Type B pancreatic cell (in vitro differentiated cells): Measurements from ENCODE around the gene KIR3DL2. TPM values are rescaled to one million over a fixed set of nuclear protein-coding genes. Genes with fewer than 3 reads are reported as not detected.
"Not testable (repeated sequence)": the region's sequence is repeated elsewhere in the genome, so short reads cannot be mapped to it uniquely, and the experiment has no call there.

Experiments
- DNase-seq: peaks from one replicate; pipeline ENCODE4 v3.0.0; 2021; ENCODE audit warnings: mixed read lengths; ENCODE audit not compliant: unreplicated experiment; ENCODE audit errors: extremely low spot score
- H3K27ac Mint-ChIP-seq: 2 replicates; pipeline ENCODE4 v1.8.0; 2021; ENCODE audit warnings: mild to moderate bottlenecking, mixed read lengths
- H3K27me3 Mint-ChIP-seq: 2 replicates; pipeline ENCODE4 v1.8.0; 2021; ENCODE audit warnings: mixed read lengths
- H3K36me3 Mint-ChIP-seq: 2 replicates; pipeline ENCODE4 v1.8.0; 2021; ENCODE audit warnings: mixed read lengths
- H3K4me1 Mint-ChIP-seq: one replicate; pipeline ENCODE4 v1.8.0; 2021; ENCODE audit warnings: mixed read lengths; ENCODE audit not compliant: unreplicated experiment
- H3K4me3 Mint-ChIP-seq: 2 replicates; pipeline ENCODE4 v1.8.0; 2021; ENCODE audit warnings: mild to moderate bottlenecking, mixed read lengths
- H3K9me3 Mint-ChIP-seq: 2 replicates; pipeline ENCODE4 v1.8.0; 2021; ENCODE audit warnings: mixed read lengths
- CTCF ChIP-seq: fragments of 200-600 bp; sonication (generic); conservative IDR thresholded peaks from 2 replicates; pipeline ENCODE4 v1.5.0; 2021; ENCODE audit warnings: antibody characterized with exemption, mild to moderate bottlenecking
- total RNA-seq: library from RNA; stranded (reverse); gene quantifications from 2 replicates; pipeline ENCODE4 v1.2.1, GENCODE V29; 2021; ENCODE audit warnings: low replicate concordance

KIR3DL2 gene
- total RNA-seq, 1 donor from 2014 or later: not detected

- DNase-seq: no peak
- Mint-ChIP-seq H3K4me3 (no peak overlapping the region), H3K27ac (no peak overlapping the region), H3K4me1 (no peaks in the 10 kb centered on the region), H3K27me3 (no peaks in the 10 kb centered on the region), H3K36me3 (no peaks in the 10 kb centered on the region), H3K9me3 (peaks cover 23% of the 10 kb centered on the region)
- TF ChIP-seq CTCF: no peak
Observed at GRCh38 chr19:54817670-54818536, 32.3 kb upstream of the KIR3DL2 start.

GRCh38 chr19:54824416-54824815 lies 25.8 kb upstream of the KIR3DL2 start:
- DNase-seq, H3K9me3 Mint-ChIP-seq, H3K27me3 Mint-ChIP-seq, H3K4me3 Mint-ChIP-seq, H3K27ac Mint-ChIP-seq, H3K4me1 Mint-ChIP-seq, H3K36me3 Mint-ChIP-seq: not testable (repeated sequence)

GRCh38 chr19:54825326-54825725 lies 24.9 kb upstream of the KIR3DL2 start:
- not testable (repeated sequence) for H3K4me1 Mint-ChIP-seq, H3K27me3 Mint-ChIP-seq, H3K36me3 Mint-ChIP-seq, DNase-seq, H3K4me3 Mint-ChIP-seq, H3K9me3 Mint-ChIP-seq, H3K27ac Mint-ChIP-seq

GRCh38 chr19:54828064-54828463 lies 22.2 kb upstream of the KIR3DL2 start:
- not testable (repeated sequence) for H3K36me3 Mint-ChIP-seq, H3K4me1 Mint-ChIP-seq, H3K9me3 Mint-ChIP-seq, H3K27me3 Mint-ChIP-seq, H3K27ac Mint-ChIP-seq, DNase-seq, H3K4me3 Mint-ChIP-seq

GRCh38 chr19:54832496-54832895 lies 17.7 kb upstream of the KIR3DL2 start, which contains the start of gene KIR2DS4:
Gene KIR2DS4 (plus strand): TSS chr19:54832676.
- DNase-seq, H3K27me3 Mint-ChIP-seq, H3K9me3 Mint-ChIP-seq, H3K4me3 Mint-ChIP-seq, H3K27ac Mint-ChIP-seq, H3K36me3 Mint-ChIP-seq, H3K4me1 Mint-ChIP-seq: not testable (repeated sequence)

- not testable (repeated sequence) for DNase-seq, H3K27me3 Mint-ChIP-seq, H3K9me3 Mint-ChIP-seq, H3K4me3 Mint-ChIP-seq, H3K27ac Mint-ChIP-seq, H3K4me1 Mint-ChIP-seq, H3K36me3 Mint-ChIP-seq
Observed at GRCh38 chr19:54835126-54835525, 15.1 kb upstream of the KIR3DL2 start.

- not testable (repeated sequence) for H3K4me3 Mint-ChIP-seq, DNase-seq, H3K9me3 Mint-ChIP-seq, H3K36me3 Mint-ChIP-seq, H3K27me3 Mint-ChIP-seq, H3K4me1 Mint-ChIP-seq, H3K27ac Mint-ChIP-seq
Observed at GRCh38 chr19:54837522-54837921, 12.7 kb upstream of the KIR3DL2 start.

GRCh38 chr19:54843171-54843570 lies 7.1 kb upstream of the KIR3DL2 start:
- H3K9me3 Mint-ChIP-seq: peaks cover 10% of the 10 kb centered on the region
- DNase-seq, H3K27ac Mint-ChIP-seq, H3K4me3 Mint-ChIP-seq, H3K36me3 Mint-ChIP-seq, H3K4me1 Mint-ChIP-seq, H3K27me3 Mint-ChIP-seq: not testable (repeated sequence)

- Mint-ChIP-seq H3K4me3 (no peak overlapping the region), H3K9me3 (peaks cover 14% of the 10 kb centered on the region), H3K36me3 (no peaks in the 10 kb centered on the region), H3K27ac (no peak overlapping the region), H3K4me1 (no peaks in the 10 kb centered on the region), H3K27me3 (no peaks in the 10 kb centered on the region)
- no peak for DNase-seq
- no peak for TF ChIP-seq CTCF
Observed at GRCh38 chr19:54850930-54851329, 687 bp downstream of the KIR3DL2 start.
